ENCODE results near the gene TMEM120B. TPM values are rescaled to one million over a fixed set of nuclear protein-coding genes. Genes with fewer than 3 reads are reported as not detected.
"Not testable (repeated sequence)": the region's sequence is repeated elsewhere in the genome, so short reads cannot be mapped to it uniquely, and the experiment has no call there.

Gene TMEM120B
- total RNA-seq, 6 donors from 2014 or later: 8.9 to 23.0 (median 14.2) TPM

- Histone ChIP-seq H3K27ac (peak overlapping the region in 2 of 4 donors; percentile 88 to 94), H3K4me1 (peaks cover 12 to 26% (median 15%) of the 10 kb centered on the region in 4 donors), H3K4me3 (peak overlapping the region in 3 of 4 donors; percentile 62 to 94 (median 78)), H3K27me3 (no peaks in the 10 kb centered on the region), H3K36me3 (no peaks in the 10 kb centered on the region), H3K9me3 (no peaks in the 10 kb centered on the region)
- no peak for DNase-seq
- no peak for ATAC-seq (ENCODE audit: low FRiP score in 2 of 2)
- TF ChIP-seq EP300 (IDR thresholded peaks at IDR 0.05): no peak
- no peak for TF ChIP-seq POLR2AphosphoS5 (IDR thresholded peaks at IDR 0.05)
- TF ChIP-seq CTCF (IDR thresholded peaks at IDR 0.05): no peak
- no peak for TF ChIP-seq POLR2A (IDR thresholded peaks at IDR 0.05)
- 60 to 66% methylated on average over 6 of the region's 6 CpGs for WGBS, 2 donors
These were observed 1.2 kb downstream of the TMEM120B start for GRCh38 chr12:121713793-121714192.

GRCh38 chr12:121715055-121715454 is 2.5 kb downstream of the TMEM120B start:
- DNase-seq; ATAC-seq (ENCODE audit: low FRiP score in 2 of 2); H3K9me3 ChIP-seq; H3K4me3 ChIP-seq; H3K27ac ChIP-seq; H3K27me3 ChIP-seq; H3K36me3 ChIP-seq: not testable (repeated sequence)
- H3K4me1 ChIP-seq: peaks cover 12 to 26% (median 15%) of the 10 kb centered on the region in 4 donors
- WGBS, 2 donors: 94 to 97% methylated on average over 7 of the region's 7 CpGs

GRCh38 chr12:121715862-121716435 is 3.4 kb downstream of the TMEM120B start:
- ATAC-seq (ENCODE audit: low FRiP score in 2 of 2): no peak
- Histone ChIP-seq H3K9me3 (no peaks in the 10 kb centered on the region), H3K4me3 (no peak overlapping the region), H3K27ac (no peak overlapping the region), H3K27me3 (no peaks in the 10 kb centered on the region), H3K4me1 (peaks cover 12 to 26% (median 17%) of the 10 kb centered on the region in 4 donors), H3K36me3 (no peaks in the 10 kb centered on the region)
- no peak for DNase-seq
- 78 to 79% methylated on average over 6 of the region's 6 CpGs for WGBS, 2 donors
- TF ChIP-seq EP300 (IDR thresholded peaks at IDR 0.05) (no peak), POLR2A (IDR thresholded peaks at IDR 0.05) (no peak), POLR2AphosphoS5 (IDR thresholded peaks at IDR 0.05) (no peak), CTCF (IDR thresholded peaks at IDR 0.05) (no peak)

- DNase-seq: no peak
- Histone ChIP-seq H3K27me3 (no peaks in the 10 kb centered on the region), H3K9me3 (no peaks in the 10 kb centered on the region), H3K36me3 (no peaks in the 10 kb centered on the region), H3K4me1 (peaks cover 8 to 18% (median 12%) of the 10 kb centered on the region in 4 donors), H3K27ac (no peak overlapping the region), H3K4me3 (no peak overlapping the region)
- no peak for TF ChIP-seq POLR2A (IDR thresholded peaks at IDR 0.05)
- no peak for TF ChIP-seq CTCF (IDR thresholded peaks at IDR 0.05)
- no peak for TF ChIP-seq EP300 (IDR thresholded peaks at IDR 0.05)
- no peak for TF ChIP-seq POLR2AphosphoS5 (IDR thresholded peaks at IDR 0.05)
- 82% methylated on average over 10 of the region's 10 CpGs for WGBS, 2 donors
- ATAC-seq (ENCODE audit: low FRiP score in 2 of 2): no peak
These were observed 4.6 kb downstream of the TMEM120B start for GRCh38 chr12:121717041-121717699.

GRCh38 chr12:121718653-121719239 is 6.2 kb downstream of the TMEM120B start:
- DNase-seq: no peak
- no peaks in the 10 kb centered on the region for H3K9me3 ChIP-seq
- WGBS, 2 donors: 86 to 93% methylated on average over 3 of the region's 3 CpGs

More at GRCh38 chr12:121718653-121719239, 6.2 kb downstream of the TMEM120B start:
- Histone ChIP-seq H3K27ac (no peak overlapping the region), H3K4me1 (peaks cover 0 to 9% (median 5%) of the 10 kb centered on the region in 4 donors), H3K27me3 (no peaks in the 10 kb centered on the region), H3K4me3 (no peak overlapping the region), H3K36me3 (no peaks in the 10 kb centered on the region)
- no peak for TF ChIP-seq POLR2A (IDR thresholded peaks at IDR 0.05)
- TF ChIP-seq CTCF (IDR thresholded peaks at IDR 0.05): no peak
- TF ChIP-seq POLR2AphosphoS5 (IDR thresholded peaks at IDR 0.05): no peak
- TF ChIP-seq EP300 (IDR thresholded peaks at IDR 0.05): no peak
- ATAC-seq (ENCODE audit: low FRiP score in 2 of 2): no peak

Measured in upper lobe of left lung (tissue), 6 donors.